ENCODE data around the gene MUC5B. TPM values are rescaled to one million over a fixed set of nuclear protein-coding genes. Genes with fewer than 3 reads are reported as not detected.

Gene MUC5B
- total RNA-seq, 2 donors from 2014 or later = 0.18 to 17.3 TPM

GRCh38 chr11:1310772-1311468, 88.1 kb downstream of the MUC5B start:
- H3K4me3 ChIP-seq = peak overlapping the region in 1 of 2 donors; percentile 85
- WGBS = 85% methylated on average over 15 of the region's 15 CpGs
- peaks cover 16% of the 10 kb centered on the region for H3K4me1 ChIP-seq (replicated peaks)
- no peak for DNase-seq (ENCODE audit: low spot score)
- H3K9me3 ChIP-seq = no peaks in the 10 kb centered on the region
- peak overlapping the region; percentile 91 to 94 for H3K27ac ChIP-seq
- TF ChIP-seq CTCF (IDR thresholded peaks at IDR 0.05) = no peak
- TF ChIP-seq POLR2A (IDR thresholded peaks at IDR 0.05) = no peak
- TF ChIP-seq POLR2AphosphoS5 (IDR thresholded peaks at IDR 0.05) = no peak
- no peaks in the 10 kb centered on the region for H3K27me3 ChIP-seq (replicated peaks; ENCODE audit: insufficient read depth)
- H3K36me3 ChIP-seq = no peaks in the 10 kb centered on the region
- intact Hi-C loops (cut with DNase I) = loop anchor here (10.0 kb wide), 1 partner anchor 74 kb away; the partner anchor contains the start of gene BRSK2

Small RNA genes within 50 kb of the gene (microRNA-seq; reads per million reads assigned to microRNA genes)
- gene MIR6744 = not detected

Small RNA genes within 50 kb of the gene (small RNA-seq; reads per million reads assigned to genes)
- 0 reads per million in 2 donors for gene MIR6744

Other genes with a start within 250 kb of the MUC5B start
- gene MUC6, start 186.3 kb upstream of the MUC5B start, total RNA-seq = 1 to 10 TPM in 1 of 2 donors, under 1 TPM in 1; 0.74 to 2.3 TPM
- under 1 TPM in 1 of 2 donors, not detected in 1; 0.11 TPM for gene MUC2, start 148.2 kb upstream of the MUC5B start, total RNA-seq
- under 1 TPM; 0.05 to 0.45 TPM for gene MUC5AC, start 65.1 kb upstream of the MUC5B start, total RNA-seq
- 100 to 1,000 TPM in 1 of 2 donors, 10 to 100 TPM in 1; 72.8 to 161 TPM for gene TOLLIP, start 86.6 kb downstream of the MUC5B start, total RNA-seq
- 10 to 100 TPM in 1 of 2 donors, under 1 TPM in 1; 0.96 to 29.7 TPM for gene BRSK2, start 166.9 kb downstream of the MUC5B start, total RNA-seq

All from prostate gland (tissue), 2 donors.